BJ (cell line): Measurements from ENCODE around the gene SMURF1. TPM values are rescaled to one million over a fixed set of nuclear protein-coding genes. Genes with fewer than 3 reads are reported as not detected.

Experiments
- CTCF ChIA-PET: fragments of 350-600 bp; formaldehyde crosslinking; extraction: SDS; loops from one replicate; lab custom pipeline; 2021; ENCODE audit warnings: antibody characterized with exemption, inconsistent platforms; lab: Yijun Ruan, JAX
- POLR2A ChIA-PET: fragments of 300-600 bp; sonication (Branson Sonifier 250); formaldehyde crosslinking; extraction: SDS; loops from one replicate; lab custom pipeline; 2021; ENCODE audit warnings: antibody characterized with exemption; lab: Charles Lee
- DNase-seq: peaks from one replicate; pipeline ENCODE4 v3.0.0-alpha.2; 2011; ENCODE audit warnings: low read depth
- H3K27me3 ChIP-seq: 2 replicates; pipeline ENCODE4 v1.6.0; 2011; ENCODE audit warnings: low read length; ENCODE audit not compliant: control insufficient read depth, insufficient read depth
- H3K36me3 ChIP-seq: 2 replicates; pipeline ENCODE4 v1.5.1; 2011; ENCODE audit warnings: low read length; ENCODE audit not compliant: control insufficient read depth, insufficient read depth
- H3K4me3 ChIP-seq: 2 replicates; pipeline ENCODE4 v1.5.1; 2011; ENCODE audit warnings: low read depth, mild to moderate bottlenecking, control low read depth, low read length
- CTCF ChIP-seq: IDR thresholded peaks from 2 replicates; pipeline ENCODE4 v1.5.1; 2011; ENCODE audit warnings: low read depth, mild to moderate bottlenecking, control low read depth, inconsistent platforms, low read length, moderate library complexity; ENCODE audit not compliant: insufficient read depth
- polyA plus RNA-seq: library from polyadenylated mRNA; depleted of rRNA; stranded (reverse); fragments of >200 nt; gene quantifications from 2 replicates; pipeline ENCODE4 v1.2.3, GENCODE V29; 2011

The SMURF1 gene
- polyA plus RNA-seq, 1 experiment: 15.4 TPM

DNA sequence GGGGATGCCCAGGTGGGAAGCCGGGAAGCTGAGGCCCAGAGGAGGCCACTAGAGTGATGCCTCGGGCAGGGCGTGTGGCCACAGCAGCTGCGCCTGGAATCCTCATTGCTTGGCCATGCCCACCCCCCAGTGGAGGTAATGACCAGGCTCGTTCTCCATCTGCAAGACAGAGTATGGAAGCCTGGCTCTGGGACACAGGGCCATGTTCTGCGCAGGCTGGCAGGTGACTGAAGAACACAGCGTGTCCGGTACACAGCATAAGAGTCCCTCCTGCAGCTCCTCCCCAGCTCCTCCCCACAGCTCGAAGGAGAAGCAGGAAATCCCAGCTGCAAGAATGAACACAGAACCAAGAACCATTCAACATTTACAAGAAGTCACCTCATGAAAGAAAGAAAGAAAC, 64.8 kb downstream of the SMURF1 start:
- POLR2A ChIA-PET: no interaction called here
- CTCF ChIA-PET: no interaction called here
- H3K36me3 ChIP-seq: no peaks in the 10 kb centered on the region

GRCh38 chr7:99078416-99078815, 65.5 kb downstream of the SMURF1 start:
- no peak for DNase-seq
- no peaks in the 10 kb centered on the region for H3K27me3 ChIP-seq

More for the DNA sequence above, 64.8 kb downstream of the SMURF1 start:
- Histone ChIP-seq H3K4me3 (no peak overlapping the region), H3K27me3 (no peaks in the 10 kb centered on the region)
- no peak for DNase-seq
- TF ChIP-seq CTCF: no peak

GRCh38 chr7:99076615-99077014, 67.3 kb downstream of the SMURF1 start:
- H3K27me3 ChIP-seq: no peaks in the 10 kb centered on the region
- no peak for DNase-seq
- no peaks in the 10 kb centered on the region for H3K36me3 ChIP-seq
- ChIA-PET CTCF (no interaction called here), POLR2A (no interaction called here)
- H3K4me3 ChIP-seq: no peak overlapping the region
- no peak for TF ChIP-seq CTCF

More at GRCh38 chr7:99078416-99078815, 65.5 kb downstream of the SMURF1 start:
- POLR2A ChIA-PET: no interaction called here
- CTCF ChIA-PET: no interaction called here
- no peaks in the 10 kb centered on the region for H3K36me3 ChIP-seq
- no peak overlapping the region for H3K4me3 ChIP-seq
- no peak for TF ChIP-seq CTCF

DNA sequence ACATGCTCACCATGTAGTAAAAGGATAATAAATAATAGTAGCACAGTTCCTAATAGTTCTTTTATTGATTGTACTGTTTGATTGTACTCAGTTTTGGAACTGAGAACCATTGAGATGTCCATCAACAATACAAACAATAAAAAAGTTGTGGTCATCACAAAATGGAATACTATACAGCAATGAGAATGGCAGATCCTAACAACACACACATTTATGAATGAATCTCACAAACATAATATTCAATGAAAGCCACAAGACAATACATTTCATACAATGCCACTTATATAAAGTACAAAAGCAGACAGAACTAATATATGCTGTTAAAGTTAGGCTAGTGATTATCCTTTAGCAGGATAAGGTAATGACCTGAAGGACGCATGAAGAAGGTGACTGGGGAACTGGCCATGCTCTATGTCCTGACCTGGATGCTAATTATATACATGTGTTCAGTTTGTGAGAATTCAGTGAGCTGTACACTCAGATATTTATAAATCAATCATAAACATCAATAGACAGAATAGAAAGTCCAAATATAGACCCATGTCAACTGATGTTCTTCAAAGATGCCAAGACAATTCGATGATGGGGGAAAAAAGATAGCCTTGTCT, 70.0 kb downstream of the SMURF1 start:
- CTCF ChIA-PET: interaction anchor here (1.2 kb wide), 1 partner anchor 13 kb away, joined by 3 read pairs; no protein-coding TSS in a partner anchor
- TF ChIP-seq CTCF: no peak
- POLR2A ChIA-PET: no interaction called here
- DNase-seq: no peak
- H3K36me3 ChIP-seq: no peaks in the 10 kb centered on the region
- no peaks in the 10 kb centered on the region for H3K27me3 ChIP-seq
- H3K4me3 ChIP-seq: no peak overlapping the region

- POLR2A ChIA-PET: no interaction called here
- CTCF ChIA-PET: no interaction called here
- H3K36me3 ChIP-seq: no peaks in the 10 kb centered on the region
- no peak for TF ChIP-seq CTCF
- no peak for DNase-seq
- no peak overlapping the region for H3K4me3 ChIP-seq
- no peaks in the 10 kb centered on the region for H3K27me3 ChIP-seq
These were observed 71.8 kb downstream of the SMURF1 start for GRCh38 chr7:99072126-99072525.
